Measurements from ENCODE around the gene CCDC71.

DNA sequence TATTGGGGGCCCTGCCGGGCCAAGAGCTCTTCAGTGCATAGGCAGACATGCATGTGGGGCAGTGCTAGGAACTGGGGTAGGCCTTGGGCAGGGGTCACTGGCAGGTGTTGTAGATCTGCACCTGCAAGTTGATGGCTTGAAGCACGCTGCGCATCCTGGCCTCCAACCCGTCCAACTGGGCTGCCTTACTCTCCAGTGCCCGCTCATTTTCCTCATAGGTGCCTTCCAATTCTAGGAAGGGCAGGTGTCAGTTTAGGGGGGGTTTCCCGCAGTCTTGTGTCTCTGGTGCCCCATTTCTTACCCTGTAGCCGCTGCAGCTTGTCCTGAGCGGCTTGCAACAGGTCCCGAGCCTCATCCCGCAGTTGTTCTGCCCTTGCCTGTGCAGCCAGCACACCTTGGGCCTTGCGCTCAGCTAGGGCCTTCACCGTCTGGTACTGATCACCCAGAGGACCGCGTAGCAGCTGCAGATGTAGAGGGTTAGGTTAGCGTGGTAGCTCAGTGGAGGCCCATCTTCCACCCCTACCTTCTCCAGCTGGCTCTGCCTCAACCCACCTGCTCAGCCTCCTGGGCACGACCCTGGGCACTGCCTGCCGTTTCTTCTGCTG, 44.9 kb downstream of the CCDC71 start:
- TF ChIP-seq, protein P1, sequence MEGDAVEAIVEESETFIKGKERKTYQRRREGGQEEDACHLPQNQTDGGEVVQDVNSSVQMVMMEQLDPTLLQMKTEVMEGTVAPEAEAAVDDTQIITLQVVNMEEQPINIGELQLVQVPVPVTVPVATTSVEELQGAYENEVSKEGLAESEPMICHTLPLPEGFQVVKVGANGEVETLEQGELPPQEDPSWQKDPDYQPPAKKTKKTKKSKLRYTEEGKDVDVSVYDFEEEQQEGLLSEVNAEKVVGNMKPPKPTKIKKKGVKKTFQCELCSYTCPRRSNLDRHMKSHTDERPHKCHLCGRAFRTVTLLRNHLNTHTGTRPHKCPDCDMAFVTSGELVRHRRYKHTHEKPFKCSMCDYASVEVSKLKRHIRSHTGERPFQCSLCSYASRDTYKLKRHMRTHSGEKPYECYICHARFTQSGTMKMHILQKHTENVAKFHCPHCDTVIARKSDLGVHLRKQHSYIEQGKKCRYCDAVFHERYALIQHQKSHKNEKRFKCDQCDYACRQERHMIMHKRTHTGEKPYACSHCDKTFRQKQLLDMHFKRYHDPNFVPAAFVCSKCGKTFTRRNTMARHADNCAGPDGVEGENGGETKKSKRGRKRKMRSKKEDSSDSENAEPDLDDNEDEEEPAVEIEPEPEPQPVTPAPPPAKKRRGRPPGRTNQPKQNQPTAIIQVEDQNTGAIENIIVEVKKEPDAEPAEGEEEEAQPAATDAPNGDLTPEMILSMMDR (IDR thresholded peaks at IDR 0.05), result no peak
- no peak for TF ChIP-seq POLR2A (IDR thresholded peaks at IDR 0.05)

Data from adrenal gland (tissue), 5 donors.